HG02642 (cell line): ENCODE data around the gene MYORG.

Source experiments
- ATAC-seq: cut with Tn5 transposase; IDR thresholded peaks from one replicate; pipeline ENCODE4 v1.9.1; 2021; ENCODE audit warnings: mild to moderate bottlenecking; ENCODE audit not compliant: unreplicated experiment, poor library complexity

Gene MYORG

GRCh38 chr9:34385561-34386230, 9.0 kb upstream of the MYORG start:
- ATAC-seq = no peak

GRCh38 chr9:34384368-34385165, 7.9 kb upstream of the MYORG start:
- no peak for ATAC-seq

GRCh38 chr9:34383904-34384303, 7.2 kb upstream of the MYORG start:
- no peak for ATAC-seq

GRCh38 chr9:34382879-34383278, 6.2 kb upstream of the MYORG start:
- ATAC-seq = no peak

- ATAC-seq = no peak
Measured at GRCh38 chr9:34382054-34382453, 5.4 kb upstream of the MYORG start.

- ATAC-seq = no peak
Measured at GRCh38 chr9:34381323-34381722, 4.6 kb upstream of the MYORG start.

GRCh38 chr9:34380511-34381315, 4.0 kb upstream of the MYORG start:
- ATAC-seq = peak; percentile 34

- no peak for ATAC-seq
Measured at GRCh38 chr9:34380034-34380510, 3.4 kb upstream of the MYORG start.

GRCh38 chr9:34379334-34380033, 2.8 kb upstream of the MYORG start:
- peak; percentile 27 for ATAC-seq

GRCh38 chr9:34378376-34379060, 1.8 kb upstream of the MYORG start:
- ATAC-seq = no peak

GRCh38 chr9:34377404-34377746, 677 bp upstream of the MYORG start:
- no peak for ATAC-seq

GRCh38 chr9:34375901-34376595, 650 bp downstream of the MYORG start:
- no peak for ATAC-seq

- ATAC-seq = no peak
Measured at GRCh38 chr9:34374905-34375552, 1.7 kb downstream of the MYORG start.

GRCh38 chr9:34374339-34374738, 2.4 kb downstream of the MYORG start:
- no peak for ATAC-seq

GRCh38 chr9:34373749-34374148, 2.9 kb downstream of the MYORG start:
- no peak for ATAC-seq

- no peak for ATAC-seq
Measured at GRCh38 chr9:34372467-34373011, 4.2 kb downstream of the MYORG start.

- no peak for ATAC-seq
Measured at GRCh38 chr9:34371886-34372466, 4.7 kb downstream of the MYORG start.
